ENCODE measurements around the gene AKR1C8.
"Not testable (repeated sequence)": the region's sequence is repeated elsewhere in the genome, so short reads cannot be mapped to it uniquely, and the experiment has no call there.

AKR1C8 gene

GRCh38 chr10:5135581-5135980 is 49.4 kb downstream of the AKR1C8 start:
- TF ChIP-seq CTCF (IDR thresholded peaks at IDR 0.05; ENCODE audit: borderline replicate concordance, insufficient read depth, low read depth, low read length): no peak

DNA sequence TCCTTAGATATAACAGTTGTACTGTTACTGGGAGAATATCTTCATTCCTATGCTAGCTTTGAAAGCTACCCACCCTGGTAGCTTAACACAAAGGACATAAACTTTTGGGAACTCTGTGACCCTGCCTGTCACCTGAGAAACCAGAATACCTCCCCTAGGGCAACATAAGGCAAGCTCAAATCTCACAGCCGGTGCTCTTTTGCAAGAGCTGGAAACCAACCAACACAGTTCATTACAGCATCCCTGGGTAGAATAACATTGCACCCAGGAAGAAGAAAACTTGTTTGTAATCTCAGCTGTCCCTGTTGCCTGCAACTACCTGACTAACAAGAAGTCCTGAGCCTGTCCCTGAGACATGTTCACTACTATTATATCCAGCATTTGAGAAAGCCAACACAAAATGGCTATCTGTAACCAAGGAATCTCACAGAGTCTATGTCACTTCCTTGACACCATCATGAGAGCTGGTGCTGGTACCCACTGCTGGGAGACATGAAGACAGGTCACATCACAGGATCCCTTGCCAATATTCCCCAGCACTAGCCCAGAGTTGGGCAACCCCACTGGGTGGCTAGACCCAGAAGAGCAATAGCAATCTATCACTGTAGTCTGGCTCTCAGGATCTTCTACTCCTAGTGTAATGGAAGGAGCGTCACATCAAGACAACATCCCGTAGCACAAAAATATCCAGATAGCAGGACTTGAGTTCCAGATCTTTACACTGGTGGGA is 59.5 kb downstream of the AKR1C8 start:
- no peak overlapping the region for H3K4me3 ChIP-seq (ENCODE audit: low read depth, low read length)
- no peak for TF ChIP-seq CTCF (IDR thresholded peaks at IDR 0.05; ENCODE audit: borderline replicate concordance, insufficient read depth, low read depth, low read length)

More at GRCh38 chr10:5135581-5135980, 49.4 kb downstream of the AKR1C8 start:
- H3K4me3 ChIP-seq (ENCODE audit: low read depth, low read length): no peak overlapping the region

GRCh38 chr10:5123886-5124285 is 61.1 kb downstream of the AKR1C8 start:
- TF ChIP-seq CTCF (IDR thresholded peaks at IDR 0.05; ENCODE audit: borderline replicate concordance, insufficient read depth, low read depth, low read length): no peak
- no peak overlapping the region for H3K4me3 ChIP-seq (ENCODE audit: low read depth, low read length)

DNA sequence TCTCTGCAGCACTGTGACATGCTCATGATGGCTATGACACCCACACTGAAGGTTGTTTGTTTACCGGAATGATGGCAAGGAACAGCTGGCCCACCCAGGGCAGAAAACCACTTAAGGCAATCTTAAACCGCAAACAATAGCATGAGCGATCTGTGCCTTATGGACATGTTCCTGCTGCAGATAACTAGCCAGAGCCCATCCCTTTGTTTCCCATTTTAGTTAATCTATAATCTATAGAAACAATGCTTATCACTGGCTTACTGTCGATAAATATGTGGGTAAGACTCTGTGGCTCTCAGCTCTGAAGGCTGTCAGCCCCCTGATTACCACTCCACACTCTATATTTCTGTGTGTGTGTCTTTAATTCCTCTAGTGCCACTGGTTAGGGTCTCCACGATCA is 65.0 kb downstream of the AKR1C8 start:
- H3K4me3 ChIP-seq (ENCODE audit: low read depth, low read length): not testable (repeated sequence)

GRCh38 chr10:5117026-5117425 is 67.9 kb downstream of the AKR1C8 start:
- no peak overlapping the region for H3K4me3 ChIP-seq (ENCODE audit: low read depth, low read length)
- no peak for TF ChIP-seq CTCF (IDR thresholded peaks at IDR 0.05; ENCODE audit: borderline replicate concordance, insufficient read depth, low read depth, low read length)

GRCh38 chr10:5116621-5117020 is 68.3 kb downstream of the AKR1C8 start:
- no peak overlapping the region for H3K4me3 ChIP-seq (ENCODE audit: low read depth, low read length)
- TF ChIP-seq CTCF (IDR thresholded peaks at IDR 0.05; ENCODE audit: borderline replicate concordance, insufficient read depth, low read depth, low read length): no peak

GRCh38 chr10:5109861-5110260 is 75.1 kb downstream of the AKR1C8 start:
- H3K4me3 ChIP-seq (ENCODE audit: low read depth, low read length): not testable (repeated sequence)

GRCh38 chr10:5108658-5109416 is 76.1 kb downstream of the AKR1C8 start:
- TF ChIP-seq CTCF (IDR thresholded peaks at IDR 0.05; ENCODE audit: borderline replicate concordance, insufficient read depth, low read depth, low read length): no peak
- no peak overlapping the region for H3K4me3 ChIP-seq (ENCODE audit: low read depth, low read length)

All from GM12875 (cell line).